GM19351 (cell line): ENCODE measurements around the gene POLN.
"Not testable (repeated sequence)": the region's sequence is repeated elsewhere in the genome, so short reads cannot be mapped to it uniquely, and the experiment has no call there.

Experiments
- ATAC-seq: cut with Tn5 transposase; IDR thresholded peaks from one replicate; pipeline ENCODE4 v1.9.1; 2021; ENCODE audit warnings: mild to moderate bottlenecking, moderate library complexity; ENCODE audit not compliant: unreplicated experiment

The POLN gene

DNA sequence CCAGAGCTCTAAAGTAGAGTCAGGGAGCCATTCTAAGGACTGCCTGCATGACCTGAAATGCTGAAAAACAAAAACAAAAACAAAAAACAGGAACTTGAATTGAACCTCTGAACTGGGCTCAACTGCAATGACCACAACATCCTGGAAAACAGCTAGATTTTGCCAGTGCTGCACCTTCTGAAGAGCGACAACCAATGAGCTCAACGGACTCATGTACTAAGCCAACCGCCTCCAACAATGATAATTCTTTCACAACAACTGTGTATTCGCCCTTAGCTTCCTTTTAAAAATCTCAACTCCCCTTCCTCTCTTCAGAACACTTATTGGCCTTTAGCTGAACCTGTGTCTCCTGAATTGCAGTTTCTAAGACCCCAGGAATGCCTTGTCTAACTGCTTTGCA, 69.8 kb downstream of the POLN start:
- no peak for ATAC-seq

DNA sequence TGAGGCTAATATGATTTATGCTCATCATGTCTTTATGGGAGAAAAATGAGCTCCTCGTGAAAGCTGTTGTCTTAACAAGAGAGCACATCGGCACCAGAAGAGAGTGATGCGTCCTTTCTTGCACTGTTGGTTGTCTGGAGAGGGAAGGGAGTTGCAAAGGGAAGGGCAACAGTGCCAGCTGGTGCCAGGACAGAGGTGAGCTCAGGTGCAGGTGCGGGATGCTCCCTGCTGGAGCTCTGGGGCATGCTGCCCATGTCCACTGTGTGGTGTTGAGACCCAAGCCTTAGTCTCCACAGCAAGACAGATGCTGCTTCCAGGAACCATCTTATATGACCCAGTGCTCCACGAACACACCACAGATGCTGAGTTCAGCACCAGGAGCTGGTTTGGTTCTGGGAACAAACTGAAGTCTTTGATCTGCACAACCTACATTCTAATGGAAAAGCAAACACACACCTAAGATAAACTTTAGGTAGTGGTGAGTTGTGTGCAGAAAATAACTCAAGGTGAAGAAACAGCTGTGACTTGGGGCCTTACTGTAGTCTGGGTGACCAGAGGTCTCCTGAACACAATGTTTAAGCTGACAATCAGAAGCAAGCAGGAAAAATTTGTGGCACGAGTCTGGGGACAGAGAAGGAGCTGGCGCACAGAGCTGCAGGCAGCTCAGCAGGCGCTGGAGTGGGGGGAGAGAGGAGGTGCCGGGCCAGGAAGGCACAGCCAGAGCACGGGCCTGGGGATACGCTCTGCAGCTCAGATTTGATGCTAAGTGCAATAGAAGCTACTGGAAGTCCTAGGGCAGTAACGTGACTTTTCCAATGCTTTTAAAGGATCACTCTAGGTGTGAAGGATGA, 73.2 kb downstream of the POLN start:
- ATAC-seq: no peak

DNA sequence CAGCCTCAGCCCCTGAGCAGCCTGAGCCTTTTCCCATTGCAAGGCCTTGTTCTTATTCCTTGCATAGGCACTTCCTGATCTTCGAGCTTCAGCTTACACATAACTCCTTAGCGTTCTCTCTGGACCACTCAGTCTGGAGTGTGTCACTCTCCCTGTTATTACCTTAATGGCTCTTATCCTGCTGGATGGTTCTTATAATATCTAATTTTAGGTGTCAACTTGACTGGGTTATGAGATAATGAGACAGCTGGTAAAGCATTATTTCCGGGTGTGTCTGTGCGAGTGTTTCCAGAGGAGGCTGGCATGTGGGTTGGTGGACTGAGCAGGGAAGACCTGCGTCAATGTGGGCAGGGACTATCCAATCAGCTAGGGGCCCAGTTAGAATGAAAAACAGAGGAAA, 75.7 kb downstream of the POLN start:
- ATAC-seq: no peak

DNA sequence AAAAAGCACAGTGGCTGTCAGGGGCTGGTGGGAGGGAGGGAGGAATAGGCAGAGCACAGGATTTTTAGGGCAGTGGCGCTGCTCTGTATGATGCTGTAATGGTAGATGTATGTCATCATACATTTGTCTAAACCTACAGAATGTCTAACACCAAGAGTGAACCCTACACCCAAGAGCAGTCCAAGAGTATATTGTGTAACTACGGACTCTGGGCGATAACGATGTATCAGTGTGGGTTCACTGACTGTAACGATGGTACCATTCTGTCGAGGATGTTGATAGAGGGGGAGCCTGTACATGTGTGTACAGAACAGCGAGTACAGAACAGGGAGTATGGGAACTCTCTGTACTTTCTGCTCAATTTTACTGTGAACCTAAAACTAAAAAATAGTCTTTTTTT, 76.5 kb downstream of the POLN start:
- ATAC-seq: no peak

DNA sequence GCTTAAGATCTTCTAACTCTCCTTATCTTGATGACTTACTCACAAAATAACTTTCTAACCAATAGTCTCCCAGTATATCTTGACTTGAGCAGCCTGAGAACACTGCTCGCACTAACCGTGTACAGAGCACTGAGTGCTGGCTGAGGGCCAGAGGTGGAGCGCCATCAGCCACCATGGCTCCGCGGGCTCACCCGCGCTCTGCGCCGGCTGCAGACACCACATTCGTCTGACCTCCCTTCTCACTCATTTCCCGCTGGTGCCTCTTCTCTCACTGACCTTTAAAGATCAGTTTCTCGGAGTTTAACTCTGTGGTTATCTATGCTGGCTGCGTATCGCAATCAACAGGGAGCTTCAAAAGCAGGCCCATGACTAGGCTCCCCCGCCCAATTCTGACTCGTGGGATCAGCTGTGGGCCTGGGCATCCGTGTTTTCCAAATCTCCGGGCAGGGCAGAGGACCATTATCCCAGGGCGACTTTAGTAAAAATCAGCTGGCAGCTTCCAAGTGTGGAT, 78.6 kb downstream of the POLN start:
- ATAC-seq: no peak

DNA sequence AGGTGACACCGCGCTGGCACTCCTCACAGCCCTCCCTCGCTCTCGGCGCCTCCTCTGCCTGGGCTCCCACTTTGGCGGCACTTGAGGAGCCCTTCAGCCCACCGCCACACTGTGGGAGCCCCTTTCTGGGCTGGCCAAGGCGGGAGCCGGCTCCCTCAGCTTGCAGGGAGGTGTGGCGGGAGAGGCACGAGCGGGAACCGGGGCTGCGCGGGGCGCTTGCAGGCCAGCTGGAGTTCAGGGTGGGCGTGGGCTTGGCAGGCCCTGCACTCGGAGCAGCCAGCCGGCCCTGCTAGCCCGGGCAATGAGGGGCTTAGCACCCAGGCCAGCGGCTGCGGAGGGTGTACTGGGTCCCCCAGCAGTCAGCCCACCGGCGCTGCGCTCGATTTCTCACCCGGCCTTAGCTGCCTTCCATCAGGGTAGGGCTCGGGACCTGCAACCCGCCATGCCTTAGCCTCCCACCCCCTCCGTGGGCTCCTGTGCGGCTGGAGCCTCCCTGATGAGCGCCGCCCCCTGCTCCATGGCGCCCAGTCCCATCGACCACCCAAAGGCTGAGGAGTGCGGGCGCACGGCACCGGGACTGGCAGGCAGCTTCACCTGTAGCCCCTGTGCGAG, 80.7 kb downstream of the POLN start:
- ATAC-seq: not testable (repeated sequence)

DNA sequence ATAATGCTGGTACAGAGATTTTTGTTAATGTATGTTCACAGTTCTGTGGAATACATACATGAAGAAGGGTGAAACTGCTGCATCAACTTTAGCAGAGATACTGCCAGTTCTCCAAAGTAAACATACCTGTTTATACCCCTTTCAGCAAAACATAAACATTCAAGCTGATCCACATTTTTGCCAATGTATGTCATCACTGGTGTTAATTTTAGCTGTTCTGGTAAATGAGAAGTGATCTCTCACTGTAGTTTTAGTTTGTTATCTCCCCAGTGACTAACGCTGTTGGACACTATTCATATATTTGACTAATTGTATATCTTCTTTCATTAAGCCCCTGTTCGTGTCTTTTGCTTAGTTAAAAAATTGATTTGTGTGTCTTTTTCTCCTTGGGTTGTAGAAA, 82.0 kb downstream of the POLN start:
- no peak for ATAC-seq

DNA sequence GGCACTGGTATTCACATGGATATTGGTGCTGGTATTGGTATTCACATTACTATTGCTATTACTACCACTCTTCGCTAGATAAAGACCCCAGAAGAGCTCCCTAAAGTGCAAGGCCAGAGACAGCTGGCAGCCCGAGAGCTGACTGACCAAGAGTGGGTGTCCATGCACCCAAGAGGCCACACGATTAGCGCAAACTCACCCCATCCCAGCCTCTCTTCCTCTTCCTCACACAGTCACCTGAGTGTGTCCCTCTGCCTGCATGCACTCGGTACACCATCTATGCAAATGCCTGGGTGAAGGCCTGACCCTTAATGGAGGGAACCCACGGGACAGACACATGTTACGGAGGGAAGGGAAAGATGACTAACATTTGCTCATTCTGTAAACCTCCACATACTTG, 86.7 kb downstream of the POLN start:
- ATAC-seq: no peak

DNA sequence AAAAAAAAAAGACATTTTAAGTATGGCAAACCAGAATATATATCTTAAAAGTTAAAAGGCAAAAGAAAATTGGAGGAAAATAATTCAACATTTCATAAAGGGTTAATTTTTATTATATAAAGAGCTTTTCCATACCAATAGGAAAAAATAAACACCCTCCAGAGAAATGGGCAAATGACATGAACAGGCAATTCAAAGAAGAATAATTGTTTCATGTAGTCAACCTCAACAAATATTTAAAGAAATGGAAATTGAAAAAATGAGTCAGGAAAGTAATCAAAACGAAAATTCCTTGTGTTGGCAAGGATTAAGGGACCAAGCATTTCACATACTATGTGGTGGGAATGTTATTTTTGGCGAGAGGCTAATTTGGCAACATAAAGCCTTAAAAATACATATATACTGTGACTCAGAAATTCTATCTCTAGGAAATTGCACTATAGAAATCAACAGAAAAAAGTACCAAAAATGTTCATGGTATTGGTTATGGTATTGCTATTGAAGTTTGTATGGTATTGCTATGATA, 87.6 kb downstream of the POLN start:
- no peak for ATAC-seq

DNA sequence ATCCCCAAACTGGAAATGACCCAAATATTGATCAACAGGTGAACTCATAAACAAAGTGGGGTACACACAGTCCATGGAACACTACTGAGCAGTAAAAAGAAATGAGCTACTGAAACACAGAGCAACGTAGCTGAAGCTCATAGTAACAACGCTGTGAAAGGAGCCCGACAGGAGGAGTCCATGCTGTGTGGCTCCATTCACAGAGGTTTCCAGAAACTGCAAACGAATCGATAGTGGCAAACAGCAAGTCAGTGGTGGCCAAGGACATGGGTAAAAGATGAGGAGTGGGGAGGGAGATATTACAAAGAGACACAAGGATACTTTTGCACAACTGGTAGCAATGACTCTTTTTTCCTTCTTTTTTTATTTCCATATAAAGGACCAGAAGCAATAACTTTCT, 90.4 kb downstream of the POLN start:
- ATAC-seq: no peak

DNA sequence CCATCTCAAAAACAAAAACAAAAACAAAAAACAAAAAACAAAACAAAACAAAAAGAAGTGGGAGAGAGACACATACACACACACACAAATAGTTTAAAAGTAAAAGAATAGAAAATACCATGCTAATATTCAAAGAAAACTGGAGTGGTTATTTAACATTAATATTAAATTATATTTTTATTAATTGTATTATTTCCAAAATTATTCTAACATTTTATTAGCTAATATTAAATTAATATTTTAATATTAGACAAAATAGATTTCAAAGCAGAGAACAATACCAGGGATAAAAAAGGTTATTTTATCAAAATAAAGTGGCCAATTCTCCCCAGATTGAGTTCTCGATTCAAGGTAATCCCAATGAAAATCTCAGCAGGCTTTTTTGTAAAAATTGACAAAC, 91.8 kb downstream of the POLN start:
- ATAC-seq: no peak

DNA sequence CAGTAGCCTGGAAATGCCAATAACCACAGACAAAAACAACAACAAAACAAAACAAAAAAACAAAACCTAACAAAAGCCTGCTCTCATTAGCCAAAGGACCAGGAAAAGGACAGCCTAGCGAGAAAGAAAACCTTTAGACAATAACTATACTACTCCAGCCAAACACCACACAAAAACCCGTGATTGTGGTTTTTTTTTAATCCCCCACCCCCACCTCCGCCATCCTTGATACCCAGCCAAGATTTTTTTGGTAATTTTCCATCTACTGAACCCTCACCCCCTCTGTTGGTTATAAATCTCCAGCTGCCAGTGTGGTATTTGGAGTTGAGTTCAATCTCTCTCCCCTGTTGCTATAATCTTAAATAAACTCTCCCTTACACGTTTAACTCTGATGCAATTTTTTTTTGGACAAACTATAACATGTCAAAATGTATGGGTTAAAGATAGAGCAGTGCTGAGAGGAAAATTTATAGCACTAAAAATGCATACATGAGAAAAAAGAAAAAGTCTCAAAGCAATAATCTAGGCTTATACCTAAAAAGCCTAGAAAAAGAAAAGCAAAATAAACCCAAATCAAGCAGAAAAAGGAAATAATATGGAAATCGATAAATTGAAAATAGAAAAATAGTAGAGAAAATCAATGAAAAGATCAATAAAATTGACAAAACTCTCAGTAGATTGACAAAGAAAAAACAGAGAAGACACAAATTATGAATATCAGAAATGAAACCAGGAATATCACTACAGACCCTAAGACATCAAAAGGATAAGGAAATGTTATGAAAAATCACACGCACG, 99.1 kb downstream of the POLN start:
- no peak for ATAC-seq

DNA sequence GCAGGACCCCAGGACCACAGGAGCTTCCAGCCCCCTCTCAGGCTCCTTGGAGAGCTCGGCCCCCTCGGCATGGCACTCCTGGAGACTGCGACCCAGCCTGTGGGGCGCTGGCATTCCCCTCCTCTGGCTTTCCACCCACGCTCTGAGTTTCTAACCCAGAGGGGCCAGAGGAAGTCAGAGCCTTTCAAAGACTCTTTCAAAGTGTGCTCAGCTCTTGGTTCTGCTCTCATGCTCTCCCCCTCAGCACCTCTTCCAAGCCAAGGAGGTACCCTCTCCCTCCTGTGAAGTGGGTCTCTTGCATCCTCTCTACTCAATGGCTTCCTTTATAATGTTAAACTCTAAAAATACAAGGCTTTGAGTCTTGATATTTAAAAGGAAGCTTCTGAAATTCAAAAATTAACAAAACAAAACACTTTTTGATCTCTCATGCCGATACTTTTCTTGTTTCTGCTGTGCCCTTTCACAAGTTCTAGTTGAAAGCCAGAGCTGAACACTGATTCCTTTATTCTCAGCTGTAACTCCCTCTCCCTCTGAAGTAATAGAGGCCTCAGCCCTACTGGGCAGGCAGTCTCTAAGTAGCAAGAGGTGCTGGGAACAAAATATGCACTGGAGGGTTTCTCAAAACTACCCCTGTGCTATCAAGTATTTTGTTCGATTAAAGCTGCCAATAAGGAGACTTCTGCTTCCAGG, 100.0 kb downstream of the POLN start:
- ATAC-seq: peak; percentile 57

DNA sequence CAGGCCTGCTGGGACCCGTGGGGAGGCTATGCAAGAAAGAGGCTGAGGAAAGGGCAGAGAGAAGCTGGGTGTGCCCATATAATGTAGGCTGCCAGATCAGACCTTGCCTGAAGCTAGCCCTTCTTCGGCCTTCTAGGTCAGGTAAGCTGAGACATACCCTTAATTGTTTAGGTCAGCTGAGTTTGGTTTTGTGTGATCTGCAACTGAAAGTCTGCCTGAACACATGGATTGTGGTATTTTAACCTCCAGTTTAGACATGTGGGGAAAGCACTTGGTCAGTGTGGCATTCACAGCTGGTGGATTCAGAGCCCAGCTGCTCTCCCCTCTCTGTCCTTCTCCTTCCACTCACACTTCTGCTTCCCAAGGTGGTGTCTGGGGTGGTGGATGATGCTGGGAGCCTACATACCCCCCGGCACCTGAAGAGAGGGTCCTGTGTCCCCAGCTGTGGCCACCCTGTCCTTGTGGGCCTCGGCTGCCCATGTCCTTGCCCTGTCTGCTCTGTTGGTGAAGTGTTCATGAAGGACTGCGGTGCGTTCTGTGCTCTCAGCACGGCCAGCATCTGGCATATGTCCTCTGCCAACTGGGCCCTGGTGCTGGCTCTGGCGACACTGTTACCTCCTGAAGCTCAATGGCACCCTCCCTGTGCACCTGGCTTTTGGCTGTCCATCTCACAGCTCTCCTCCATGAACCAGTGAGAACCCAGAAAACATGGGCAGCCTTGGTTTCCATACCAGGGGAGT, 100.7 kb downstream of the POLN start:
- peak; percentile 54 for ATAC-seq

DNA sequence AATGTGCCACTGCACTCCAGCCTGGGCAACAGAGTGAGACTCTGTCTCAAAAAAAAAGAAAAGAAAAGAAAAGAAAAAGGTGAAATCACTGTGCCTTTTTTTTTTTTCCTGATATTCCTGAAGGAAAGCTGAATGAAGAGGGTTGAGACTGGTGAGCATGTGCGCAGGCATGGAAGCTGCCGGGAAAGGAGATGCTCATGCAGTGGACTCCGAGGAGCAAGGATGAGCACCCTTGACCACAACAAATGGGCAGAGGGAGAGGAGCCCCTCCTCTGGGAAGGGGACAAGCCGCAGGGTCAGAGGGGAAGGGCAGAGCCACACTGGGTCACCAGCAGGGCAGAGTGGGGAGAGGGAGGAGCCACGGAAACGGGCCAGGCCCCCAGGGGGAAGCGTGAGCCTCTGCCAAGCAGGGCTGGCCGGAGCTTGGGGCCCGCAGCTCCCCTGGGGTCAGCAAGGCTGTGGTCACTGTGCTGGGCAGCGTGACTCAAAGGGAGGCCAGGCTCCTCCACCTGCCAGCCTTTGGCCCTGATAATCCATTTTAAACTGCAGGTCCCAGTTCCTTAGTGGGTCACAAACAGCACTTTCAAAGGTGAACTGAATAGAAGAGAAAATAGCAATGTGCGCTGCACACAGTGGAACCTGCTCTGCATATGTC, 102.9 kb downstream of the POLN start:
- ATAC-seq: no peak

DNA sequence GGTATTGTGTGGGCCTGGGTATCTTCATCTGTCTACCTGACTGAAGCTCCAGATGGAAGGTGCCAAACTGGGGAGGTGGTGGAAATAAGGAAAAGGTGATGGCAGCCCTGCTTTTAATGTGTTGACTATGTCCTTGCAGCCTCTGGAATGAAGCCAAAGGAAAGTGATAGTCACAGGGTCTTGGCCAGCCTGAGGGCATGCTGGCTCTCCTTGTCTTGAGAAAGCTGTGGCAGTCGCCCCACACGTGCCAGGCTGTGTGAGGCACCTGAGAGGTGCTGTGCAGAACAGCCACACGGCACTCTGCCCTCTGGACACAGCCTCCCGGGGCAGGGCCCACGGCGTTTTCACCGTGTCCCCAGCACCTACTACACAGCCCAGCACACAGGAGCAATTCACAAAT, 105.2 kb downstream of the POLN start:
- no peak for ATAC-seq

DNA sequence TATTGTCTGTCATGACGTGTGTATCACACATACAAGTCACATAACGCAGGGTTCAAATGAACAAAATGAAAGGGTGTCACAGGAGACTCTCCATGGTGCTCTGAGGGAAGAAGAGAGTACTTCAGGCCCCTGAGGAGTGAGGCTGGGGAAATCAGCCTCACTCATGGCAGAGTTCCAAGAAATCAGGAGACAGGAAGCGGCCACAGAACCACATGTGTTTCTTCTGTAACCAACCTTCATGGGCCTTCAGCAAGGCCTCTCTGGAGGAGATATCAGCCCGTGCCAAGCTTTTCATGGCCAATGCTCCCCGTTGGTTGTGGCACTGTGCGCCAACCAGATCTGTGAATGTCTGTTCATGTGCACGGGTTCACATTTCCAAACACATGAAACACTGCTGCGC, 106.8 kb downstream of the POLN start:
- ATAC-seq: no peak

DNA sequence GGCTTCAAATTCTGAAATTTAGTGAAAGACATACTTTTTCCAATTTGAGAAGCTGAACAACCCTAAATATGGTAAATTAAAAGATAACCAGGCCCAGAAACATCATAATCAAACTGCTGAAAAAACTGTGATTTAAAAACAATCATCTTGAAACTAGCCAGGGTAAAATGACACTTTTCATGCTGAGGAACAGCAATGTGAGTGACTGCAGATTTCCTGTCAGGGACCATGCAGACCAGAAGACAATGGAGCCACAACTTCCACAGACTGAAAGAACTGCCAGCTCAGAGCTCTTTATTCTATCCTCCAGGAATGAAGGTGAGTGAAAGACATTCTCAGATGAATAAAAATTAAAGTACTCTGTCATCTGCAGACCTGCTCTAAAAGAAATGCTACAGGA, 109.5 kb downstream of the POLN start:
- no peak for ATAC-seq

DNA sequence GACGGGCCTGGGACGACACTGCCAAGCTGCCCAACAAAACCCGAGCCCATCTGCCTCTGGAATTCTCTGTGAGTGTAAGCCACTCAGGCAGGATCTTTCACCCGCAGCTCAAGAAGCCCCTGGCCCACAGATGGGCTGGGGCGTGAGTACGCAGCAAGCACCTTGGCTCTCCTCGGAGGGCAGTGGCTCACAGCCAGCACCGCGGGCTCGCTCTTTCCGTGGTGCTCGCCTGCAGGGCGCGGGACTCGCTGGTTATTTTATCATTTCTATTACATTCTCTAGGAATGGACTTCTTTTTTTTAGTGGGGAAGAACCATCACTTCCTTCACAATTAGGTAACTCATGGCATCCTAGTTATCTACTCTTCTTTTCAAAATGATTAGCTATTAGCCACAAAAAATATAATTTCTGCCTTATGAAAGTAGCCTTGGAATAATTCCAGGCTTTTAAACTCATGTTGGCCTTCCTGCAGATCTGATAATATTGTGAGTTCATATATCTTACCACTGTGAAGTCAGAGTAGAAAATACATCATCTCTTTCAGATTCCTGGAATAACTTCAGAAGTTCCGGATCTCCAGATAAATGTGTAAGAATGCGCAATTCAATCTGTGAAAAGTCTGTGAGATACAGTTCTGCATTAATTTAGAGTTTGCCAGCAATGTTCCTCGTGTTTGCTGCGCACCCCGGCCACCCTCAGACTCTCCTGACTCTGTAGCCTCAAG, 114.2 kb downstream of the POLN start:
- no peak for ATAC-seq
